Measurements from ENCODE around the gene PPP1CA.
A peak's percentile ranks its signal among the peaks of the same experiment; 100 is the strongest.
"Not testable (repeated sequence)": the region's sequence is repeated elsewhere in the genome, so short reads cannot be mapped to it uniquely, and the experiment has no call there.

Gene PPP1CA

GRCh38 chr11:67432655-67433349 is 31.1 kb upstream of the PPP1CA start:
- H3K9me3 ChIP-seq (ENCODE audit: low read length) = no peaks in the 10 kb centered on the region
- H3K36me3 ChIP-seq (ENCODE audit: insufficient read depth, low read length) = peaks cover 45% of the 10 kb centered on the region
- H3K27ac ChIP-seq (ENCODE audit: low read depth, low read length) = no peak overlapping the region

GRCh38 chr11:67431346-67432249 is 29.9 kb upstream of the PPP1CA start:
- Histone ChIP-seq H3K36me3 (ENCODE audit: insufficient read depth, low read length) (peaks cover 45% of the 10 kb centered on the region), H3K27me3 (ENCODE audit: control insufficient read depth in 1 of 2, insufficient read depth in 2 of 2, low read length in 2 of 2) (no peaks in the 10 kb centered on the region), H3K27ac (ENCODE audit: low read depth, low read length) (no peak overlapping the region)

More at GRCh38 chr11:67432655-67433349, 31.1 kb upstream of the PPP1CA start:
- peaks cover 11% of the 10 kb centered on the region for H3K4me1 ChIP-seq (ENCODE audit: insufficient read depth, low read length)
- no peak overlapping the region for H3K4me3 ChIP-seq (ENCODE audit: low read depth in 1 of 2, low read length in 2 of 2)
- H3K27me3 ChIP-seq (ENCODE audit: control insufficient read depth in 1 of 2, insufficient read depth in 2 of 2, low read length in 2 of 2) = no peaks in the 10 kb centered on the region
- no peak overlapping the region for H3K9ac ChIP-seq (ENCODE audit: low read length)

GRCh38 chr11:67429722-67430121 is 28.1 kb upstream of the PPP1CA start:
- Histone ChIP-seq H3K36me3 (ENCODE audit: insufficient read depth, low read length) (peaks cover 45% of the 10 kb centered on the region), H3K9me3 (ENCODE audit: low read length) (no peaks in the 10 kb centered on the region), H3K4me3 (ENCODE audit: low read depth in 1 of 2, low read length in 2 of 2) (peak overlapping the region in 1 of 2 donors; percentile 92), H3K27ac (ENCODE audit: low read depth, low read length) (no peak overlapping the region), H3K27me3 (ENCODE audit: control insufficient read depth in 1 of 2, insufficient read depth in 2 of 2, low read length in 2 of 2) (no peaks in the 10 kb centered on the region), H3K9ac (ENCODE audit: low read length) (no peak overlapping the region), H3K4me1 (ENCODE audit: insufficient read depth, low read length) (peaks cover 17% of the 10 kb centered on the region)

More at GRCh38 chr11:67431346-67432249, 29.9 kb upstream of the PPP1CA start:
- H3K4me3 ChIP-seq (ENCODE audit: low read depth in 1 of 2, low read length in 2 of 2) = no peak overlapping the region
- H3K4me1 ChIP-seq (ENCODE audit: insufficient read depth, low read length) = peaks cover 17% of the 10 kb centered on the region
- no peak overlapping the region for H3K9ac ChIP-seq (ENCODE audit: low read length)
- H3K9me3 ChIP-seq (ENCODE audit: low read length) = no peaks in the 10 kb centered on the region

GRCh38 chr11:67429038-67429668 is 27.5 kb upstream of the PPP1CA start:
- peak overlapping the region; percentile 77 to 92 for H3K4me3 ChIP-seq (ENCODE audit: low read depth in 1 of 2, low read length in 2 of 2)
- H3K27me3 ChIP-seq (ENCODE audit: control insufficient read depth in 1 of 2, insufficient read depth in 2 of 2, low read length in 2 of 2) = no peaks in the 10 kb centered on the region
- peaks cover 40% of the 10 kb centered on the region for H3K36me3 ChIP-seq (ENCODE audit: insufficient read depth, low read length)
- H3K9ac ChIP-seq (ENCODE audit: low read length) = peak overlapping the region; percentile 98
- peaks cover 17% of the 10 kb centered on the region for H3K4me1 ChIP-seq (ENCODE audit: insufficient read depth, low read length)
- peak overlapping the region; percentile 79 for H3K27ac ChIP-seq (ENCODE audit: low read depth, low read length)
- no peaks in the 10 kb centered on the region for H3K9me3 ChIP-seq (ENCODE audit: low read length)

- Histone ChIP-seq H3K27me3 (ENCODE audit: control insufficient read depth in 1 of 2, insufficient read depth in 2 of 2, low read length in 2 of 2) (no peaks in the 10 kb centered on the region), H3K27ac (ENCODE audit: low read depth, low read length) (peak within 1 kb of the TSS; percentile 79), H3K4me3 (ENCODE audit: low read depth in 1 of 2, low read length in 2 of 2) (peak within 1 kb of the TSS; percentile 77 to 92), H3K4me1 (ENCODE audit: insufficient read depth, low read length) (peaks cover 17% of the 10 kb centered on the region), H3K36me3 (ENCODE audit: insufficient read depth, low read length) (peaks cover 32% of the 10 kb centered on the region), H3K9me3 (ENCODE audit: low read length) (no peaks in the 10 kb centered on the region), H3K9ac (ENCODE audit: low read length) (peak within 1 kb of the TSS; percentile 98)
These were observed 26.7 kb upstream of the PPP1CA start, which contains the start of gene RPS6KB2 for GRCh38 chr11:67428052-67429001. RPS6KB2 (plus strand) TSS chr11:67428494; CDS start chr11:67428546, 52 bp downstream.

GRCh38 chr11:67427364-67427859 is 25.8 kb upstream of the PPP1CA start:
- peaks cover 17% of the 10 kb centered on the region for H3K4me1 ChIP-seq (ENCODE audit: insufficient read depth, low read length)
- peak overlapping the region; percentile 79 for H3K27ac ChIP-seq (ENCODE audit: low read depth, low read length)
- H3K9ac ChIP-seq (ENCODE audit: low read length) = peak overlapping the region; percentile 98
- not testable (repeated sequence) for H3K9me3 ChIP-seq (ENCODE audit: low read length); H3K27me3 ChIP-seq (ENCODE audit: control insufficient read depth in 1 of 2, insufficient read depth in 2 of 2, low read length in 2 of 2)
- H3K4me3 ChIP-seq (ENCODE audit: low read depth in 1 of 2, low read length in 2 of 2) = peak overlapping the region in 1 of 2 donors; percentile 92
- peaks cover 23% of the 10 kb centered on the region for H3K36me3 ChIP-seq (ENCODE audit: insufficient read depth, low read length)

- no peaks in the 10 kb centered on the region for H3K27me3 ChIP-seq (ENCODE audit: control insufficient read depth in 1 of 2, insufficient read depth in 2 of 2, low read length in 2 of 2)
- H3K36me3 ChIP-seq (ENCODE audit: insufficient read depth, low read length) = no peaks in the 10 kb centered on the region
- no peak overlapping the region for H3K9ac ChIP-seq (ENCODE audit: low read length)
- H3K4me3 ChIP-seq (ENCODE audit: low read depth in 1 of 2, low read length in 2 of 2) = no peak overlapping the region
- H3K4me1 ChIP-seq (ENCODE audit: insufficient read depth, low read length) = peaks cover 19% of the 10 kb centered on the region
- no peak overlapping the region for H3K27ac ChIP-seq (ENCODE audit: low read depth, low read length)
- H3K9me3 ChIP-seq (ENCODE audit: low read length) = no peaks in the 10 kb centered on the region
These were observed 22.4 kb upstream of the PPP1CA start for GRCh38 chr11:67423891-67424613.

- no peak overlapping the region for H3K27ac ChIP-seq (ENCODE audit: low read depth, low read length)
- H3K4me1 ChIP-seq (ENCODE audit: insufficient read depth, low read length) = peaks cover 14% of the 10 kb centered on the region
- H3K9ac ChIP-seq (ENCODE audit: low read length) = no peak overlapping the region
- no peaks in the 10 kb centered on the region for H3K27me3 ChIP-seq (ENCODE audit: control insufficient read depth in 1 of 2, insufficient read depth in 2 of 2, low read length in 2 of 2)
- H3K9me3 ChIP-seq (ENCODE audit: low read length) = no peaks in the 10 kb centered on the region
- no peak overlapping the region for H3K4me3 ChIP-seq (ENCODE audit: low read depth in 1 of 2, low read length in 2 of 2)
- no peaks in the 10 kb centered on the region for H3K36me3 ChIP-seq (ENCODE audit: insufficient read depth, low read length)
These were observed 21.8 kb upstream of the PPP1CA start for GRCh38 chr11:67423466-67423865.

- no peak overlapping the region for H3K27ac ChIP-seq (ENCODE audit: low read depth, low read length)
- H3K36me3 ChIP-seq (ENCODE audit: insufficient read depth, low read length) = no peaks in the 10 kb centered on the region
- no peak overlapping the region for H3K4me3 ChIP-seq (ENCODE audit: low read depth in 1 of 2, low read length in 2 of 2)
- H3K9me3 ChIP-seq (ENCODE audit: low read length) = no peaks in the 10 kb centered on the region
- H3K4me1 ChIP-seq (ENCODE audit: insufficient read depth, low read length) = peaks cover 14% of the 10 kb centered on the region
- H3K9ac ChIP-seq (ENCODE audit: low read length) = no peak overlapping the region
- H3K27me3 ChIP-seq (ENCODE audit: control insufficient read depth in 1 of 2, insufficient read depth in 2 of 2, low read length in 2 of 2) = no peaks in the 10 kb centered on the region
These were observed 21.2 kb upstream of the PPP1CA start for GRCh38 chr11:67422891-67423290.

Data from muscle layer of colon (tissue), 2 donors.